ENCODE results near the gene TRMT10A. TPM values are rescaled to one million over a fixed set of nuclear protein-coding genes. Genes with fewer than 3 reads are reported as not detected.

TRMT10A gene
- total and polyA plus RNA-seq, 2 donors (not counting 3 experiments of a cell fraction or from before 2014, with no cell fraction given) = 1.7 to 8.4 TPM

GRCh38 chr4:99529956-99530355, 33.9 kb downstream of the TRMT10A start:
- no peak overlapping the region for H2AFZ ChIP-seq (ENCODE audit: low read depth, low read length)
- no peaks in the 10 kb centered on the region for H3K9me1 ChIP-seq (replicated peaks; ENCODE audit: control insufficient read depth, extremely low read depth, insufficient read depth, low read length)
- DNase-seq (ENCODE audit: low read depth, low spot score) (no peak), FAIRE-seq (no peak)
- intact Hi-C loops (cut with micrococcal nuclease) (no loop called here), dilution Hi-C loops (cut with MboI; ENCODE audit: extremely low pct_ligation_motif_present, low sequenced_read_pairs) (no loop called here)
- CTCF ChIA-PET = no interaction called here
- H3K4me2 ChIP-seq (ENCODE audit: insufficient read depth, low read length) = no peak overlapping the region
- BruUV-seq (replicated peaks) = no TSS peak
- no peak overlapping the region for H3K4me3 ChIP-seq (replicated peaks in 1 of 3; ENCODE audit: insufficient read depth in 1 of 3, low read depth in 1 of 3, low read length in 3 of 3)
- no peaks in the 10 kb centered on the region for H3K9me3 ChIP-seq (replicated peaks; ENCODE audit: control insufficient read depth, insufficient read depth, low read length)
- peaks cover 0 to 2% of the 10 kb centered on the region in 2 experiments for H3K27me3 ChIP-seq (ENCODE audit: control insufficient read depth in 2 of 2, insufficient read depth in 2 of 2, low read length in 2 of 2)
- no peak overlapping the region for H3K27ac ChIP-seq (ENCODE audit: insufficient read depth, low read depth, low read length)
- H3K36me3 ChIP-seq (ENCODE audit: control insufficient read depth in 2 of 2, extremely low read depth in 1 of 2, insufficient read depth in 2 of 2, low read length in 2 of 2) = no peaks in the 10 kb centered on the region
- no peaks in the 10 kb centered on the region for H3K79me2 ChIP-seq (ENCODE audit: control insufficient read depth, insufficient read depth, low read length)
- H3K4me1 ChIP-seq (ENCODE audit: control insufficient read depth, extremely low read depth, insufficient read depth, low read length) = no peaks in the 10 kb centered on the region
- POLR2A ChIA-PET = no interaction called here
- no peak overlapping the region for H3K9ac ChIP-seq (replicated peaks; ENCODE audit: extremely low read depth, insufficient read depth, low read length)
- no peaks in the 10 kb centered on the region for H4K20me1 ChIP-seq (replicated peaks; ENCODE audit: control insufficient read depth, extremely low read depth, insufficient read depth, low read length)
- no peak for TF ChIP-seq JUN (IDR thresholded peaks at IDR 0.05; ENCODE audit: borderline replicate concordance, insufficient read depth, insufficient read length, low read depth)
- no peak for TF ChIP-seq GATA2 (IDR thresholded peaks at IDR 0.05; ENCODE audit: insufficient read depth, insufficient read length, low read depth, low read length)
- TF ChIP-seq POLR2A (IDR thresholded peaks at IDR 0.05; ENCODE audit: low read depth, low read length) = no peak
- no peak for TF ChIP-seq EZH2 (IDR thresholded peaks at IDR 0.05; ENCODE audit: borderline replicate concordance, low read depth, low read length, severe bottlenecking)
- no peak for TF ChIP-seq FOS (IDR thresholded peaks at IDR 0.05; ENCODE audit: borderline replicate concordance, insufficient read depth, low read length)
- TF ChIP-seq POLR2AphosphoS5 (IDR thresholded peaks at IDR 0.05; ENCODE audit: insufficient read depth, low read depth, low read length) = no peak
- no peak for TF ChIP-seq MAX (IDR thresholded peaks at IDR 0.05; ENCODE audit: insufficient read depth, insufficient read length)
- no peak for TF ChIP-seq MYC (IDR thresholded peaks at IDR 0.05; ENCODE audit: low read depth, low read length)
- TF ChIP-seq CTCF (IDR thresholded peaks at IDR 0.05; ENCODE audit: extremely low read depth in 1 of 2, insufficient read depth in 1 of 2, low read depth in 1 of 2, low read length in 2 of 2) = no peak
